ENCODE results near the gene OPRL1.

OPRL1 gene

GRCh38 chr20:64069614-64070243 is 10.2 kb upstream of the OPRL1 start:
- CTCF ChIA-PET, result interaction anchor here (0.6 to 2.8 kb wide), 14 partner anchors 10 to 159 kb away, joined by 3 to 38 read pairs (median 4); partner anchors contain the start of genes LKAAEAR1, OPRL1 and RGS19
- H3K27ac ChIP-seq, result no peak overlapping the region
- peak; percentile 95 for TF ChIP-seq CTCF (conservative IDR thresholded peaks at IDR 0.05; ENCODE audit: low read depth)
- DNase-seq (ENCODE audit: low spot score), result peak; percentile 72
- POLR2A ChIA-PET (ENCODE audit: low non-redundant PET), result no interaction called here

- CTCF ChIA-PET, result interaction anchor here (0.6 to 2.8 kb wide), 12 partner anchors 10 to 51 kb away, joined by 3 to 38 read pairs (median 4); partner anchors contain the start of genes OPRL1 and RGS19
- H3K27ac ChIP-seq, result no peak overlapping the region
- POLR2A ChIA-PET (ENCODE audit: low non-redundant PET), result no interaction called here
- DNase-seq (ENCODE audit: low spot score), result no peak
- no peak for TF ChIP-seq CTCF (conservative IDR thresholded peaks at IDR 0.05; ENCODE audit: low read depth)
These were observed 9.5 kb upstream of the OPRL1 start for GRCh38 chr20:64070244-64070993.

GRCh38 chr20:64071341-64072332 is 8.2 kb upstream of the OPRL1 start:
- no peak for TF ChIP-seq CTCF (conservative IDR thresholded peaks at IDR 0.05; ENCODE audit: low read depth)
- CTCF ChIA-PET, result interaction anchor here (0.7 to 3.6 kb wide), 6 partner anchors 10 to 459 kb away, joined by 3 to 18 read pairs (median 4); partner anchors contain the start of gene LKAAEAR1
- POLR2A ChIA-PET (ENCODE audit: low non-redundant PET), result interaction anchor here (0.5 kb wide), 1 partner anchor 64 kb away, joined by 4 read pairs; no protein-coding TSS in a partner anchor

GRCh38 chr20:64072498-64073063 is 7.3 kb upstream of the OPRL1 start:
- POLR2A ChIA-PET (ENCODE audit: low non-redundant PET), result no interaction called here
- peak overlapping the region; percentile 47 for H3K27ac ChIP-seq
- DNase-seq (ENCODE audit: low spot score), result no peak
- CTCF ChIA-PET, result interaction anchor here (0.8 to 3.6 kb wide), 5 partner anchors 9 to 34 kb away, joined by 3 to 18 read pairs (median 5); partner anchors contain the start of gene LKAAEAR1
- no peak for TF ChIP-seq CTCF (conservative IDR thresholded peaks at IDR 0.05; ENCODE audit: low read depth)

More at GRCh38 chr20:64071341-64072332, 8.2 kb upstream of the OPRL1 start:
- peak overlapping the region; percentile 47 for H3K27ac ChIP-seq
- DNase-seq (ENCODE audit: low spot score), result no peak

GRCh38 chr20:64073476-64074183 is 6.3 kb upstream of the OPRL1 start:
- H3K27ac ChIP-seq, result peak overlapping the region; percentile 47
- TF ChIP-seq CTCF (conservative IDR thresholded peaks at IDR 0.05; ENCODE audit: low read depth), result no peak
- no peak for DNase-seq (ENCODE audit: low spot score)
- CTCF ChIA-PET, result interaction anchor here (0.6 to 3.6 kb wide), 6 partner anchors 8 to 203 kb away, joined by 3 to 18 read pairs (median 6); partner anchors contain the start of gene LKAAEAR1
- POLR2A ChIA-PET (ENCODE audit: low non-redundant PET), result no interaction called here

Measured in RWPE1 (cell line).